Activated T-helper 2 cell treated with anti-CD3 and anti-CD28 coated beads, Interferon-gamma antibody, Interleukin-2, Interleukin-4, amounts not matched to agents 10 μg/mL and 5 μg/mL and 100 μg/mL, durations not matched to agents 14 hours and 24 hours and 36 hours (primary cell): ENCODE data around the gene TNFRSF21. TPM values are rescaled to one million over a fixed set of nuclear protein-coding genes. Genes with fewer than 3 reads are reported as not detected.
"Not testable (repeated sequence)": the region's sequence is repeated elsewhere in the genome, so short reads cannot be mapped to it uniquely, and the experiment has no call there.

Source experiments
- DNase-seq: peaks from one replicate; pipeline ENCODE4 v3.0.0; 2021; ENCODE audit warnings: low spot score
- H3K27ac Mint-ChIP-seq: one replicate; pipeline ENCODE4 v1.8.0; 2021; ENCODE audit warnings: mixed read lengths
- H3K27me3 Mint-ChIP-seq: one replicate; pipeline ENCODE4 v1.8.0; 2021; ENCODE audit warnings: low read depth, mixed read lengths
- H3K36me3 Mint-ChIP-seq: one replicate; pipeline ENCODE4 v1.8.0; 2021; ENCODE audit warnings: low read depth, mixed read lengths
- H3K4me1 Mint-ChIP-seq: one replicate; pipeline ENCODE4 v1.8.0; 2021; ENCODE audit warnings: low read depth, mixed read lengths
- H3K4me3 Mint-ChIP-seq: one replicate; pipeline ENCODE4 v1.8.0; 2021; ENCODE audit warnings: low read depth, mild to moderate bottlenecking, moderate library complexity, mixed read lengths
- H3K9me3 Mint-ChIP-seq: one replicate; pipeline ENCODE4 v1.8.0; 2021; ENCODE audit warnings: mixed read lengths
- intact Hi-C: fragments of 100-400 bp; cut with micrococcal nuclease; formaldehyde crosslinking; loops from one replicate; pipeline ENCODE4 v1.15.1; 2023
- total RNA-seq: library from RNA; stranded (reverse); gene quantifications from 2 replicates; pipeline ENCODE4 v1.2.3, GENCODE V29; 2022

The TNFRSF21 gene
- total RNA-seq, 1 donor from 2014 or later: 2.7 TPM

- H3K36me3 Mint-ChIP-seq, DNase-seq, H3K27ac Mint-ChIP-seq, H3K9me3 Mint-ChIP-seq, intact Hi-C loops, H3K4me3 Mint-ChIP-seq, H3K4me1 Mint-ChIP-seq: not testable (repeated sequence)
- H3K27me3 Mint-ChIP-seq: peaks cover 47% of the 10 kb centered on the region
Measured at GRCh38 chr6:47315181-47315580, 5.5 kb upstream of the TNFRSF21 start.

- Mint-ChIP-seq H3K4me3 (peak overlapping the region; percentile 62), H3K36me3 (no peaks in the 10 kb centered on the region), H3K9me3 (no peaks in the 10 kb centered on the region), H3K27ac (no peak overlapping the region), H3K4me1 (peaks cover 10% of the 10 kb centered on the region), H3K27me3 (peaks cover 62% of the 10 kb centered on the region)
- DNase-seq: no peak
- intact Hi-C loops: loop anchor here (1.0 to 2.0 kb wide), 2 partner anchors 213 to 461 kb away; no protein-coding TSS in a partner anchor
Measured at GRCh38 chr6:47310131-47310480, 401 bp upstream of the TNFRSF21 start.

- intact Hi-C loops: no loop called here
- no peak for DNase-seq
- H3K4me1 Mint-ChIP-seq: peaks cover 10% of the 10 kb centered on the region
- no peaks in the 10 kb centered on the region for H3K9me3 Mint-ChIP-seq
- peak overlapping the region; percentile 67 for H3K4me3 Mint-ChIP-seq
- H3K27me3 Mint-ChIP-seq: peaks cover 56% of the 10 kb centered on the region
- no peak overlapping the region for H3K27ac Mint-ChIP-seq
- H3K36me3 Mint-ChIP-seq: no peaks in the 10 kb centered on the region
Measured at GRCh38 chr6:47308552-47309290, 984 bp downstream of the TNFRSF21 start.

- peaks cover 10% of the 10 kb centered on the region for H3K4me1 Mint-ChIP-seq
Measured at GRCh38 chr6:47308198-47308517, 1.5 kb downstream of the TNFRSF21 start.

GRCh38 chr6:47307362-47308197 is 2.1 kb downstream of the TNFRSF21 start:
- H3K27ac Mint-ChIP-seq: no peak overlapping the region
- no peaks in the 10 kb centered on the region for H3K36me3 Mint-ChIP-seq
- DNase-seq: no peak
- H3K4me3 Mint-ChIP-seq: no peak overlapping the region
- intact Hi-C loops: no loop called here
- no peaks in the 10 kb centered on the region for H3K9me3 Mint-ChIP-seq
- peaks cover 55% of the 10 kb centered on the region for H3K27me3 Mint-ChIP-seq
- H3K4me1 Mint-ChIP-seq: peaks cover 10% of the 10 kb centered on the region

More at GRCh38 chr6:47308198-47308517, 1.5 kb downstream of the TNFRSF21 start:
- Mint-ChIP-seq H3K27me3 (peaks cover 56% of the 10 kb centered on the region), H3K36me3 (no peaks in the 10 kb centered on the region), H3K4me3 (peak overlapping the region; percentile 67), H3K9me3 (no peaks in the 10 kb centered on the region), H3K27ac (no peak overlapping the region)
- intact Hi-C loops: no loop called here
- no peak for DNase-seq

GRCh38 chr6:47306887-47307286 is 2.8 kb downstream of the TNFRSF21 start:
- intact Hi-C loops: no loop called here
- Mint-ChIP-seq H3K27ac (no peak overlapping the region), H3K9me3 (no peaks in the 10 kb centered on the region), H3K4me3 (no peak overlapping the region), H3K36me3 (no peaks in the 10 kb centered on the region), H3K27me3 (peaks cover 53% of the 10 kb centered on the region), H3K4me1 (peaks cover 10% of the 10 kb centered on the region)
- DNase-seq: no peak

- Mint-ChIP-seq H3K36me3 (no peaks in the 10 kb centered on the region), H3K4me3 (no peak overlapping the region), H3K27me3 (peaks cover 47% of the 10 kb centered on the region), H3K9me3 (no peaks in the 10 kb centered on the region), H3K27ac (no peak overlapping the region), H3K4me1 (peaks cover 6% of the 10 kb centered on the region)
- intact Hi-C loops: no loop called here
- DNase-seq: no peak
Measured at GRCh38 chr6:47303861-47304260, 5.8 kb downstream of the TNFRSF21 start.

GRCh38 chr6:47303342-47303741 is 6.4 kb downstream of the TNFRSF21 start:
- Mint-ChIP-seq H3K4me1 (peaks cover 3% of the 10 kb centered on the region), H3K9me3 (no peaks in the 10 kb centered on the region), H3K36me3 (no peaks in the 10 kb centered on the region), H3K27ac (no peak overlapping the region), H3K27me3 (peaks cover 44% of the 10 kb centered on the region), H3K4me3 (no peak overlapping the region)
- intact Hi-C loops: no loop called here
- DNase-seq: no peak

GRCh38 chr6:47302043-47302442 is 7.7 kb downstream of the TNFRSF21 start:
- Mint-ChIP-seq H3K27me3 (peaks cover 32% of the 10 kb centered on the region), H3K4me1 (no peaks in the 10 kb centered on the region), H3K9me3 (no peaks in the 10 kb centered on the region), H3K4me3 (no peak overlapping the region), H3K27ac (no peak overlapping the region), H3K36me3 (no peaks in the 10 kb centered on the region)
- DNase-seq: no peak
- intact Hi-C loops: no loop called here

- no peak overlapping the region for H3K4me3 Mint-ChIP-seq
- intact Hi-C loops: no loop called here
- peaks cover 26% of the 10 kb centered on the region for H3K27me3 Mint-ChIP-seq
- H3K4me1 Mint-ChIP-seq: no peaks in the 10 kb centered on the region
- no peak overlapping the region for H3K27ac Mint-ChIP-seq
- DNase-seq: no peak
- H3K36me3 Mint-ChIP-seq: no peaks in the 10 kb centered on the region
- no peaks in the 10 kb centered on the region for H3K9me3 Mint-ChIP-seq
Measured at GRCh38 chr6:47301441-47301840, 8.3 kb downstream of the TNFRSF21 start.

GRCh38 chr6:47300417-47300816 is 9.3 kb downstream of the TNFRSF21 start:
- intact Hi-C loops: no loop called here
- Mint-ChIP-seq H3K4me3 (no peak overlapping the region), H3K27ac (no peak overlapping the region), H3K4me1 (no peaks in the 10 kb centered on the region), H3K27me3 (peaks cover 20% of the 10 kb centered on the region), H3K36me3 (no peaks in the 10 kb centered on the region), H3K9me3 (no peaks in the 10 kb centered on the region)
- no peak for DNase-seq

GRCh38 chr6:47299965-47300364 is 9.7 kb downstream of the TNFRSF21 start:
- no peak for DNase-seq
- Mint-ChIP-seq H3K27ac (no peak overlapping the region), H3K4me1 (no peaks in the 10 kb centered on the region), H3K27me3 (peaks cover 23% of the 10 kb centered on the region), H3K4me3 (no peak overlapping the region), H3K9me3 (no peaks in the 10 kb centered on the region), H3K36me3 (no peaks in the 10 kb centered on the region)
- intact Hi-C loops: no loop called here

GRCh38 chr6:47298475-47298874 is 11.2 kb downstream of the TNFRSF21 start:
- no peaks in the 10 kb centered on the region for H3K36me3 Mint-ChIP-seq
- intact Hi-C loops: no loop called here
- no peak overlapping the region for H3K27ac Mint-ChIP-seq
- no peaks in the 10 kb centered on the region for H3K9me3 Mint-ChIP-seq
- H3K4me1 Mint-ChIP-seq: no peaks in the 10 kb centered on the region
- DNase-seq: no peak
- H3K27me3 Mint-ChIP-seq: peaks cover 23% of the 10 kb centered on the region
- H3K4me3 Mint-ChIP-seq: no peak overlapping the region
